ENCODE measurements around the gene ADAM12.

Gene ADAM12

GRCh38 chr10:126387931-126388911 lies at the start of gene ADAM12:
ADAM12 (minus strand) TSS chr10:126388477; CDS start chr10:126388145, 332 bp downstream.
- DNase-seq, result no peak

- no peak for DNase-seq
Measured at GRCh38 chr10:126437635-126438406, 49.5 kb upstream of the ADAM12 start.

GRCh38 chr10:126434235-126434634 lies 46.0 kb upstream of the ADAM12 start:
- DNase-seq, result no peak

GRCh38 chr10:126433351-126433750 lies 45.1 kb upstream of the ADAM12 start:
- no peak for DNase-seq

GRCh38 chr10:126432507-126432906 lies 44.2 kb upstream of the ADAM12 start:
- DNase-seq, result no peak

GRCh38 chr10:126431816-126432215 lies 43.5 kb upstream of the ADAM12 start:
- DNase-seq, result no peak

- DNase-seq, result no peak
Measured at GRCh38 chr10:126430512-126430911, 42.2 kb upstream of the ADAM12 start.

GRCh38 chr10:126429275-126429674 lies 41.0 kb upstream of the ADAM12 start:
- no peak for DNase-seq

GRCh38 chr10:126425489-126426065 lies 37.3 kb upstream of the ADAM12 start:
- no peak for DNase-seq

- no peak for DNase-seq
Measured at GRCh38 chr10:126425032-126425431, 36.8 kb upstream of the ADAM12 start.

- DNase-seq, result no peak
Measured at GRCh38 chr10:126423732-126424491, 35.6 kb upstream of the ADAM12 start.

- no peak for DNase-seq
Measured at GRCh38 chr10:126422567-126422966, 34.3 kb upstream of the ADAM12 start.

GRCh38 chr10:126421756-126422256 lies 33.5 kb upstream of the ADAM12 start:
- no peak for DNase-seq

GRCh38 chr10:126420567-126421300 lies 32.5 kb upstream of the ADAM12 start:
- DNase-seq, result no peak

- no peak for DNase-seq
Measured at GRCh38 chr10:126417220-126417825, 29.0 kb upstream of the ADAM12 start.

GRCh38 chr10:126409821-126410220 lies 21.5 kb upstream of the ADAM12 start:
- no peak for DNase-seq

GRCh38 chr10:126408953-126409641 lies 20.8 kb upstream of the ADAM12 start:
- no peak for DNase-seq

- DNase-seq, result no peak
Measured at GRCh38 chr10:126407831-126408230, 19.6 kb upstream of the ADAM12 start.

GRCh38 chr10:126405239-126405775 lies 17.0 kb upstream of the ADAM12 start:
- no peak for DNase-seq

Measured in activated CD4-positive, alpha-beta T cell treated with anti-CD3 and anti-CD28 coated beads for 1 hour (primary cell).